T-cell (primary cell): Measurements from ENCODE around the gene MRPL2. TPM values are rescaled to one million over a fixed set of nuclear protein-coding genes. Genes with fewer than 3 reads are reported as not detected.

Source experiments
- ATAC-seq, 4 experiments: fragments of 200-7000 bp in 3 of 4; fragments of 150-1000 bp in 1 of 4; cut with Tn5 transposase; replicated peaks in 1 of 4; 1 replicate in 3 of 4; 2 replicates in 1 of 4; pipeline ENCODE4 v1.10.0; 2021; ENCODE audit warnings: moderate library complexity in 3 of 4, mild to moderate bottlenecking in 2 of 4, moderate number of reproducible peaks in 1 of 4
- CTCF ChIA-PET, 2 donors: fragments of 300-600 bp; sonication (Branson Sonifier 250); formaldehyde crosslinking; loops; one replicate each; lab custom pipeline; 2022; ENCODE audit warnings: antibody characterized with exemption in 2 of 2; lab: Charles Lee
- POLR2A ChIA-PET, 2 donors: fragments of 300-600 bp; sonication (Branson Sonifier 250); formaldehyde crosslinking; loops; one replicate each; lab custom pipeline; 2022; ENCODE audit warnings: antibody characterized with exemption in 2 of 2; lab: Charles Lee
- DNase-seq, 35 experiments: peaks; one replicate each; pipeline versions ENCODE4 v3.0.0 to v3.0.0-alpha.2; 2013 to 2023
- H3K27ac ChIP-seq: one replicate; pipeline ENCODE4 v1.5.1; 2013; ENCODE audit warnings: low read length
- H3K27me3 ChIP-seq, 2 experiments: replicated peaks in 1 of 2; 1 replicate in 1 of 2; 2 replicates in 1 of 2; pipeline versions ENCODE4 v1.6.1 to v1.7.0; 2013; ENCODE audit warnings: low read length in 1 of 2, mixed read lengths in 1 of 2; ENCODE audit not compliant: control insufficient read depth in 2 of 2, insufficient read depth in 2 of 2; ENCODE audit errors: extremely low read depth in 1 of 2
- H3K36me3 ChIP-seq, 2 donors: 1 replicate in 1 of 2; 2 replicates in 1 of 2; pipeline versions ENCODE4 v1.6.1 to v1.7.0; 2013; ENCODE audit warnings: low read length in 1 of 2; ENCODE audit not compliant: control insufficient read depth in 2 of 2, insufficient read depth in 1 of 2; ENCODE audit errors: extremely low read depth in 1 of 2
- H3K4me1 ChIP-seq, 2 experiments: 1 replicate in 1 of 2; 2 replicates in 1 of 2; pipeline versions ENCODE4 v1.6.1 to v1.7.0; 2013; ENCODE audit warnings: low read length in 2 of 2, mixed read lengths in 1 of 2; ENCODE audit not compliant: insufficient read depth in 2 of 2, control insufficient read depth in 1 of 2; ENCODE audit errors: extremely low read depth in 1 of 2
- H3K4me3 ChIP-seq, 2 donors: 1 replicate in 1 of 2; 2 replicates in 1 of 2; pipeline versions ENCODE4 v1.5.1 to v1.7.0; 2013; ENCODE audit warnings: mild to moderate bottlenecking in 2 of 2, low read length in 1 of 2, moderate library complexity in 1 of 2; ENCODE audit not compliant: control insufficient read depth in 1 of 2; ENCODE audit errors: extremely low read depth in 1 of 2
- H3K9me3 ChIP-seq: 2 replicates; pipeline ENCODE4 v1.7.0; 2013
- H3K27ac Mint-ChIP-seq, 2 donors: one replicate each; pipeline ENCODE4 v1.8.0; 2020 to 2021; ENCODE audit warnings: mild to moderate bottlenecking in 2 of 2, mixed read lengths in 2 of 2
- H3K27me3 Mint-ChIP-seq, 2 donors: one replicate each; pipeline ENCODE4 v1.8.0; 2021 to 2022; ENCODE audit warnings: mixed read lengths in 2 of 2
- H3K36me3 Mint-ChIP-seq: one replicate; pipeline ENCODE4 v1.8.0; 2021; ENCODE audit warnings: mixed read lengths
- H3K4me1 Mint-ChIP-seq, 3 donors: one replicate each; pipeline ENCODE4 v1.8.0; 2020 to 2022; ENCODE audit warnings: mixed read lengths in 3 of 3, mild to moderate bottlenecking in 1 of 3
- H3K4me3 Mint-ChIP-seq, 3 donors: one replicate each; pipeline ENCODE4 v1.8.0; 2020 to 2022; ENCODE audit warnings: mild to moderate bottlenecking in 3 of 3, mixed read lengths in 3 of 3, moderate library complexity in 3 of 3
- H3K9me3 Mint-ChIP-seq, 3 donors: one replicate each; pipeline ENCODE4 v1.8.0; 2020 to 2022; ENCODE audit warnings: mixed read lengths in 3 of 3
- WGBS: methylation state at CpG from one replicate; pipeline ENCODE4 v1.1.5; 2013; ENCODE audit warnings: missing lambda C conversion rate; ENCODE audit not compliant: insufficient coverage; 5-methylcytosine and 5-hydroxymethylcytosine counted together
- total RNA-seq, 35 experiments: library from RNA in 6 of 35; stranded (reverse) in 6 of 35; fragments of 120-200 nt in 1 of 35; gene quantifications; one replicate each; pipeline versions ENCODE4 v1.2.1 to v1.2.4 and lab custom pipeline; 2013 to 2026

Gene MRPL2
- total RNA-seq, 5 donors from 2014 or later (not counting 1 experiment from before 2014, with no cell fraction given) = 34.8 to 66.3 (median 52.0) TPM

GRCh38 chr6:43091436-43091991 lies 32.3 kb upstream of the MRPL2 start:
- Mint-ChIP-seq H3K4me1 (peaks cover 14 to 19% (median 17%) of the 10 kb centered on the region in 3 donors), H3K36me3 (no peaks in the 10 kb centered on the region), H3K4me3 (no peak overlapping the region), H3K9me3 (no peaks in the 10 kb centered on the region), H3K27ac (no peak overlapping the region), H3K27me3 (no peaks in the 10 kb centered on the region)
- Histone ChIP-seq H3K36me3 (no peaks in the 10 kb centered on the region), H3K27me3 (peaks cover 0 to 3% of the 10 kb centered on the region in 2 experiments), H3K4me3 (no peak overlapping the region), H3K27ac (no peak overlapping the region), H3K9me3 (no peaks in the 10 kb centered on the region), H3K4me1 (no peaks in the 10 kb centered on the region)
- ATAC-seq (no peak), DNase-seq (no peak)
- ChIA-PET CTCF (no interaction called here), POLR2A (no interaction called here)
- 80% methylated on average over 1 of the region's 10 CpGs for WGBS

- 88% methylated on average over 2 of the region's 5 CpGs for WGBS
- peaks cover 0 to 4% of the 10 kb centered on the region in 2 experiments for H3K27me3 ChIP-seq
- H3K27ac ChIP-seq = no peak overlapping the region
- Mint-ChIP-seq H3K4me1 (peaks cover 14 to 19% (median 17%) of the 10 kb centered on the region in 3 donors), H3K9me3 (no peaks in the 10 kb centered on the region), H3K4me3 (no peak overlapping the region), H3K27me3 (peaks cover 0 to 1% of the 10 kb centered on the region in 2 donors), H3K36me3 (no peaks in the 10 kb centered on the region), H3K27ac (no peak overlapping the region)
- no peaks in the 10 kb centered on the region for H3K36me3 ChIP-seq
- H3K4me3 ChIP-seq = no peak overlapping the region
- no peaks in the 10 kb centered on the region for H3K9me3 ChIP-seq
- ChIA-PET POLR2A (interaction anchor here in 1 of 2 donors (0.5 kb wide), 1 partner anchor 36 kb away, joined by 6 read pairs; no protein-coding TSS in a partner anchor), CTCF (no interaction called here)
- ATAC-seq (no peak), DNase-seq (no peak)
- H3K4me1 ChIP-seq = no peaks in the 10 kb centered on the region
Measured at GRCh38 chr6:43091020-43091419, 31.8 kb upstream of the MRPL2 start.

GRCh38 chr6:43090559-43090956 lies 31.3 kb upstream of the MRPL2 start:
- DNase-seq (no peak), ATAC-seq (no peak)
- Mint-ChIP-seq H3K4me1 (peaks cover 14 to 19% (median 17%) of the 10 kb centered on the region in 3 donors), H3K4me3 (no peak overlapping the region), H3K27me3 (peaks cover 0 to 3% of the 10 kb centered on the region in 2 donors), H3K9me3 (no peaks in the 10 kb centered on the region), H3K36me3 (no peaks in the 10 kb centered on the region), H3K27ac (no peak overlapping the region)
- Histone ChIP-seq H3K27me3 (peaks cover 0 to 4% of the 10 kb centered on the region in 2 experiments), H3K9me3 (no peaks in the 10 kb centered on the region), H3K4me3 (no peak overlapping the region), H3K36me3 (no peaks in the 10 kb centered on the region), H3K27ac (no peak overlapping the region), H3K4me1 (no peaks in the 10 kb centered on the region)
- CTCF ChIA-PET = no interaction called here
- WGBS = no CpG with 5 or more reads among the region's 2 CpGs
- POLR2A ChIA-PET = interaction anchor here in 1 of 2 donors (0.5 kb wide), 1 partner anchor 35 kb away, joined by 6 read pairs; no protein-coding TSS in a partner anchor

GRCh38 chr6:43089874-43090558 lies 30.8 kb upstream of the MRPL2 start:
- no peaks in the 10 kb centered on the region for H3K4me1 ChIP-seq
- ChIA-PET POLR2A (interaction anchor here in 1 of 2 donors (0.6 kb wide), 1 partner anchor 8 kb away, joined by 3 read pairs; no protein-coding TSS in a partner anchor), CTCF (no interaction called here)
- 90% methylated on average over 4 of the region's 8 CpGs for WGBS
- Mint-ChIP-seq H3K36me3 (no peaks in the 10 kb centered on the region), H3K4me1 (peaks cover 14 to 19% (median 17%) of the 10 kb centered on the region in 3 donors), H3K27me3 (peaks cover 0 to 3% of the 10 kb centered on the region in 2 donors), H3K27ac (no peak overlapping the region), H3K4me3 (no peak overlapping the region), H3K9me3 (no peaks in the 10 kb centered on the region)
- H3K9me3 ChIP-seq = no peaks in the 10 kb centered on the region
- H3K36me3 ChIP-seq = no peaks in the 10 kb centered on the region
- no peak overlapping the region for H3K4me3 ChIP-seq
- H3K27ac ChIP-seq = no peak overlapping the region
- H3K27me3 ChIP-seq = peaks cover 0 to 6% of the 10 kb centered on the region in 2 experiments
- DNase-seq = no peak
- no peak for ATAC-seq

- H3K27ac ChIP-seq = no peak overlapping the region
- H3K9me3 Mint-ChIP-seq = no peaks in the 10 kb centered on the region
- H3K4me1 Mint-ChIP-seq = peaks cover 14 to 19% (median 17%) of the 10 kb centered on the region in 3 donors
- no peaks in the 10 kb centered on the region for H3K36me3 ChIP-seq
- ChIA-PET CTCF (no interaction called here), POLR2A (interaction anchor here in 1 of 2 donors (0.6 kb wide), 1 partner anchor 8 kb away, joined by 3 read pairs; no protein-coding TSS in a partner anchor)
- H3K36me3 Mint-ChIP-seq = no peaks in the 10 kb centered on the region
- ATAC-seq = no peak
- H3K27me3 ChIP-seq = peaks cover 0 to 7% of the 10 kb centered on the region in 2 experiments
- H3K27me3 Mint-ChIP-seq = peaks cover 2 to 3% of the 10 kb centered on the region in 2 donors
- H3K4me1 ChIP-seq = no peaks in the 10 kb centered on the region
- H3K9me3 ChIP-seq = no peaks in the 10 kb centered on the region
- no peak overlapping the region for H3K27ac Mint-ChIP-seq
- DNase-seq = no peak
- no CpG with 5 or more reads among the region's 4 CpGs for WGBS
- no peak overlapping the region for H3K4me3 ChIP-seq
- H3K4me3 Mint-ChIP-seq = no peak overlapping the region
Measured at GRCh38 chr6:43089467-43089866, 30.2 kb upstream of the MRPL2 start.

GRCh38 chr6:43088654-43089056 lies 29.4 kb upstream of the MRPL2 start:
- 100% methylated on average over 1 of the region's 4 CpGs for WGBS
- Histone ChIP-seq H3K9me3 (no peaks in the 10 kb centered on the region), H3K4me3 (no peak overlapping the region), H3K27ac (no peak overlapping the region), H3K4me1 (peaks cover 0 to under 1% of the 10 kb centered on the region in 2 experiments), H3K27me3 (peaks cover 0 to 7% of the 10 kb centered on the region in 2 experiments), H3K36me3 (no peaks in the 10 kb centered on the region)
- Mint-ChIP-seq H3K4me3 (no peak overlapping the region), H3K4me1 (peaks cover 9 to 14% (median 11%) of the 10 kb centered on the region in 3 donors), H3K36me3 (no peaks in the 10 kb centered on the region), H3K9me3 (no peaks in the 10 kb centered on the region), H3K27me3 (peaks cover 3% of the 10 kb centered on the region in 2 donors), H3K27ac (no peak overlapping the region)
- CTCF ChIA-PET = no interaction called here
- DNase-seq (no peak), ATAC-seq (no peak)
- POLR2A ChIA-PET = no interaction called here
